Loucy (cell line): ENCODE results near the gene EFNB1.

Experiments used
- CTCF ChIP-seq: fragments of 200-600 bp; sonication (generic); conservative IDR thresholded peaks from 2 replicates; pipeline ENCODE4 v1.5.1; 2014; ENCODE audit warnings: mild to moderate bottlenecking, antibody characterized with exemption, low read length
- EZH2phosphoT487 ChIP-seq: fragments of 200-600 bp; IDR thresholded peaks from 2 replicates; pipeline ENCODE4 v1.6.1; 2018; ENCODE audit warnings: antibody characterized with exemption, mild to moderate bottlenecking, moderate library complexity, borderline replicate concordance

GRCh38 chrX:68837119-68837518, 8.3 kb downstream of the EFNB1 start:
- TF ChIP-seq CTCF (no peak), EZH2phosphoT487 (no peak)
